Body of pancreas (tissue), 4 donors: ENCODE results near the gene CD2BP2.

Experiments used
- POLR2A ChIP-seq, 3 donors: fragments of 450-650 bp; IDR thresholded peaks; one replicate each; pipeline ENCODE4 v1.6.1; 2016; ENCODE audit warnings: antibody characterized with exemption in 3 of 3, mild to moderate bottlenecking in 2 of 3
- TF ChIP-seq, protein P1 (sequence below), 7 experiments: fragments of 450-650 bp in 4 of 7; fragments of 200-600 bp in 3 of 7; sonication (generic) in 3 of 7; IDR thresholded peaks; one replicate each; pipeline ENCODE4 v1.5.1; 2016 to 2019; ENCODE audit warnings: antibody characterized with exemption in 7 of 7

GRCh38 chr16:30379158-30379783 is 24.2 kb upstream of the CD2BP2 start:
- TF ChIP-seq, protein P1, sequence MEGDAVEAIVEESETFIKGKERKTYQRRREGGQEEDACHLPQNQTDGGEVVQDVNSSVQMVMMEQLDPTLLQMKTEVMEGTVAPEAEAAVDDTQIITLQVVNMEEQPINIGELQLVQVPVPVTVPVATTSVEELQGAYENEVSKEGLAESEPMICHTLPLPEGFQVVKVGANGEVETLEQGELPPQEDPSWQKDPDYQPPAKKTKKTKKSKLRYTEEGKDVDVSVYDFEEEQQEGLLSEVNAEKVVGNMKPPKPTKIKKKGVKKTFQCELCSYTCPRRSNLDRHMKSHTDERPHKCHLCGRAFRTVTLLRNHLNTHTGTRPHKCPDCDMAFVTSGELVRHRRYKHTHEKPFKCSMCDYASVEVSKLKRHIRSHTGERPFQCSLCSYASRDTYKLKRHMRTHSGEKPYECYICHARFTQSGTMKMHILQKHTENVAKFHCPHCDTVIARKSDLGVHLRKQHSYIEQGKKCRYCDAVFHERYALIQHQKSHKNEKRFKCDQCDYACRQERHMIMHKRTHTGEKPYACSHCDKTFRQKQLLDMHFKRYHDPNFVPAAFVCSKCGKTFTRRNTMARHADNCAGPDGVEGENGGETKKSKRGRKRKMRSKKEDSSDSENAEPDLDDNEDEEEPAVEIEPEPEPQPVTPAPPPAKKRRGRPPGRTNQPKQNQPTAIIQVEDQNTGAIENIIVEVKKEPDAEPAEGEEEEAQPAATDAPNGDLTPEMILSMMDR (IDR thresholded peaks at IDR 0.05), result no peak
- no peak for TF ChIP-seq POLR2A (IDR thresholded peaks at IDR 0.05)
